Neural progenitor cell (in vitro differentiated cells): ENCODE data around the gene SBK2. TPM values are rescaled to one million over a fixed set of nuclear protein-coding genes. Genes with fewer than 3 reads are reported as not detected.
"Not testable (repeated sequence)": the region's sequence is repeated elsewhere in the genome, so short reads cannot be mapped to it uniquely, and the experiment has no call there.

Experiments used
- DNase-seq: peaks from one replicate; pipeline ENCODE4 v3.0.0-alpha.2; 2016; ENCODE audit warnings: low spot score
- H2AFZ ChIP-seq: fragments of 200-600 bp; sonication (generic); replicated peaks from 2 replicates; pipeline ENCODE4 v1.6.1; 2016; ENCODE audit warnings: antibody characterized with exemption
- H3F3A ChIP-seq: fragments of 200-600 bp; sonication (generic); 2 replicates; pipeline ENCODE4 v1.6.1; 2016; ENCODE audit warnings: antibody characterized with exemption, low read depth
- H3K27ac ChIP-seq: fragments of 200-600 bp; sonication (generic); 2 replicates; pipeline ENCODE4 v1.5.1; 2016; ENCODE audit warnings: mild to moderate bottlenecking
- H3K27me3 ChIP-seq: fragments of 200-600 bp; sonication (generic); 2 replicates; pipeline ENCODE4 v1.6.1; 2016; ENCODE audit warnings: mild to moderate bottlenecking, moderate library complexity
- H3K36me3 ChIP-seq: fragments of 200-600 bp; sonication (generic); 2 replicates; pipeline ENCODE4 v1.5.1; 2016
- H3K4me1 ChIP-seq: fragments of 200-600 bp; sonication (generic); 2 replicates; pipeline ENCODE4 v1.6.1; 2016; ENCODE audit warnings: mixed run types
- H3K4me2 ChIP-seq: fragments of 200-600 bp; sonication (generic); 2 replicates; pipeline ENCODE4 v1.6.1; 2016
- H3K4me3 ChIP-seq: fragments of 200-600 bp; sonication (generic); 2 replicates; pipeline ENCODE4 v1.5.1; 2016
- H3K79me2 ChIP-seq: fragments of 200-600 bp; sonication (generic); 2 replicates; pipeline ENCODE4 v1.6.1; 2016; ENCODE audit warnings: low read depth
- H3K9ac ChIP-seq: fragments of 200-600 bp; sonication (generic); 2 replicates; pipeline ENCODE4 v1.6.1; 2016
- H3K9me3 ChIP-seq: fragments of 200-600 bp; sonication (generic); 2 replicates; pipeline ENCODE4 v1.5.1; 2016; ENCODE audit warnings: low read depth
- H4K20me1 ChIP-seq: fragments of 200-600 bp; sonication (generic); 2 replicates; pipeline ENCODE4 v1.6.1; 2016; ENCODE audit warnings: low read depth
- H3K27ac Mint-ChIP-seq: 3 replicates; pipeline ENCODE4 v1.8.0; 2021; ENCODE audit warnings: mixed read lengths
- H3K27me3 Mint-ChIP-seq: 2 replicates; pipeline ENCODE4 v1.8.0; 2022; ENCODE audit warnings: low read depth, mild to moderate bottlenecking, inconsistent platforms, moderate library complexity, mixed read lengths; ENCODE audit not compliant: insufficient read depth
- H3K36me3 Mint-ChIP-seq: 3 replicates; pipeline ENCODE4 v1.8.0; 2021; ENCODE audit warnings: mixed read lengths
- H3K4me1 Mint-ChIP-seq: 3 replicates; pipeline ENCODE4 v1.8.0; 2021; ENCODE audit warnings: mixed read lengths
- H3K4me3 Mint-ChIP-seq: 3 replicates; pipeline ENCODE4 v1.8.0; 2021; ENCODE audit warnings: mild to moderate bottlenecking, moderate library complexity, mixed read lengths
- H3K9me3 Mint-ChIP-seq: 3 replicates; pipeline ENCODE4 v1.8.0; 2020; ENCODE audit warnings: mixed read lengths
- CTCF ChIP-seq: fragments of 200-600 bp; sonication (generic); IDR thresholded peaks from 2 replicates; pipeline ENCODE4 v1.5.1; 2017; ENCODE audit warnings: antibody characterized with exemption, mild to moderate bottlenecking
- EZH2 ChIP-seq: fragments of 200-600 bp; sonication (generic); IDR thresholded peaks from 2 replicates; pipeline ENCODE4 v1.6.1; 2017; ENCODE audit warnings: antibody characterized with exemption, mild to moderate bottlenecking, moderate library complexity
- EZH2phosphoT487 ChIP-seq: fragments of 200-600 bp; sonication (generic); IDR thresholded peaks from 2 replicates; pipeline ENCODE4 v1.6.1; 2017; ENCODE audit warnings: antibody characterized with exemption
- total RNA-seq: library from RNA; depleted of rRNA; stranded (reverse); fragments of >200 nt; gene quantifications from 2 replicates; pipeline ENCODE4 v1.2.3, GENCODE V29; 2015; ENCODE audit warnings: low replicate concordance

SBK2 gene
- total RNA-seq, 1 donor from 2014 or later, result not detected

GRCh38 chr19:55497763-55498162 is 39.2 kb downstream of the SBK2 start:
- Mint-ChIP-seq H3K4me1 (peaks cover 24% of the 10 kb centered on the region), H3K27me3 (peaks cover 8% of the 10 kb centered on the region), H3K27ac (peak overlapping the region; percentile 8), H3K9me3 (peaks cover 7% of the 10 kb centered on the region), H3K36me3 (peaks cover 6% of the 10 kb centered on the region), H3K4me3 (peak overlapping the region; percentile 41)
- H3K27me3 ChIP-seq, result peaks cover 10% of the 10 kb centered on the region
- H3K4me2 ChIP-seq, result no peak overlapping the region
- no peaks in the 10 kb centered on the region for H4K20me1 ChIP-seq
- H3K9ac ChIP-seq, result no peak overlapping the region
- no peaks in the 10 kb centered on the region for H3K36me3 ChIP-seq
- H3F3A ChIP-seq, result no peaks in the 10 kb centered on the region
- no peaks in the 10 kb centered on the region for H3K79me2 ChIP-seq
- DNase-seq, result no peak
- H3K4me1 ChIP-seq, result no peaks in the 10 kb centered on the region
- no peak overlapping the region for H3K4me3 ChIP-seq
- H3K27ac ChIP-seq, result no peak overlapping the region
- TF ChIP-seq EZH2phosphoT487 (no peak), CTCF (no peak), EZH2 (no peak)
- H2AFZ ChIP-seq, result no peak overlapping the region
- H3K9me3 ChIP-seq, result no peaks in the 10 kb centered on the region

- H2AFZ ChIP-seq, H3K4me3 Mint-ChIP-seq, H3K4me3 ChIP-seq, H3K4me1 ChIP-seq, H4K20me1 ChIP-seq, H3K4me2 ChIP-seq, H3K36me3 Mint-ChIP-seq, H3K9me3 Mint-ChIP-seq, H3K27me3 ChIP-seq, H3K27me3 Mint-ChIP-seq, H3K27ac Mint-ChIP-seq, H3K79me2 ChIP-seq, H3K27ac ChIP-seq, H3K9me3 ChIP-seq, H3K36me3 ChIP-seq, DNase-seq, H3K9ac ChIP-seq, H3F3A ChIP-seq: not testable (repeated sequence)
- peaks cover 24% of the 10 kb centered on the region for H3K4me1 Mint-ChIP-seq
Measured at GRCh38 chr19:55496820-55497219, 40.1 kb downstream of the SBK2 start.

GRCh38 chr19:55495646-55496349 is 41.1 kb downstream of the SBK2 start:
- Histone ChIP-seq H4K20me1 (no peaks in the 10 kb centered on the region), H3K36me3 (no peaks in the 10 kb centered on the region), H3K4me2 (no peak overlapping the region), H3K79me2 (no peaks in the 10 kb centered on the region), H3K27ac (no peak overlapping the region), H3K9ac (no peak overlapping the region), H3K27me3 (no peaks in the 10 kb centered on the region), H3K4me1 (no peaks in the 10 kb centered on the region), H3F3A (no peaks in the 10 kb centered on the region), H3K9me3 (no peaks in the 10 kb centered on the region), H2AFZ (no peak overlapping the region), H3K4me3 (no peak overlapping the region)
- Mint-ChIP-seq H3K9me3 (no peaks in the 10 kb centered on the region), H3K27me3 (peaks cover 6% of the 10 kb centered on the region), H3K27ac (no peak overlapping the region), H3K4me3 (no peak overlapping the region), H3K36me3 (no peaks in the 10 kb centered on the region), H3K4me1 (peaks cover 24% of the 10 kb centered on the region)
- no peak for TF ChIP-seq CTCF
- no peak for TF ChIP-seq EZH2phosphoT487
- TF ChIP-seq EZH2, result no peak
- no peak for DNase-seq

GRCh38 chr19:55494172-55494761 is 42.7 kb downstream of the SBK2 start:
- Histone ChIP-seq H3K9me3 (no peaks in the 10 kb centered on the region), H3K9ac (no peak overlapping the region), H3K36me3 (no peaks in the 10 kb centered on the region), H2AFZ (no peak overlapping the region), H4K20me1 (no peaks in the 10 kb centered on the region), H3F3A (no peaks in the 10 kb centered on the region), H3K27ac (no peak overlapping the region), H3K4me2 (no peak overlapping the region), H3K4me3 (no peak overlapping the region), H3K79me2 (no peaks in the 10 kb centered on the region), H3K27me3 (no peaks in the 10 kb centered on the region), H3K4me1 (peaks cover 4% of the 10 kb centered on the region)
- Mint-ChIP-seq H3K27ac (peak overlapping the region; percentile 34), H3K4me1 (peaks cover 27% of the 10 kb centered on the region), H3K27me3 (peaks cover 6% of the 10 kb centered on the region), H3K9me3 (no peaks in the 10 kb centered on the region), H3K4me3 (peak overlapping the region; percentile 33), H3K36me3 (no peaks in the 10 kb centered on the region)
- DNase-seq, result no peak
- no peak for TF ChIP-seq EZH2
- TF ChIP-seq CTCF, result no peak
- TF ChIP-seq EZH2phosphoT487, result no peak
